Activated CD8-positive, alpha-beta memory T cell treated with anti-CD3 and anti-CD28 coated beads, Interleukin-2, amount 50 U/mL, for 24 hours (primary cell): ENCODE results near the gene PKMYT1.
"Not testable (repeated sequence)": the region's sequence is repeated elsewhere in the genome, so short reads cannot be mapped to it uniquely, and the experiment has no call there.

Experiments used
- DNase-seq: peaks from one replicate; pipeline ENCODE4 v3.0.0-alpha.2; 2020; ENCODE audit errors: extremely low read depth

The PKMYT1 gene

GRCh38 chr16:2933701-2934100 is 46.5 kb downstream of the PKMYT1 start:
- no peak for DNase-seq

GRCh38 chr16:2933136-2933535 is 47.1 kb downstream of the PKMYT1 start:
- no peak for DNase-seq

GRCh38 chr16:2931231-2931914 is 48.9 kb downstream of the PKMYT1 start:
- not testable (repeated sequence) for DNase-seq

GRCh38 chr16:2930236-2930635 is 50.0 kb downstream of the PKMYT1 start:
- no peak for DNase-seq

GRCh38 chr16:2929693-2930092 is 50.6 kb downstream of the PKMYT1 start:
- no peak for DNase-seq

GRCh38 chr16:2928796-2929195 is 51.5 kb downstream of the PKMYT1 start:
- DNase-seq, result no peak

DNA sequence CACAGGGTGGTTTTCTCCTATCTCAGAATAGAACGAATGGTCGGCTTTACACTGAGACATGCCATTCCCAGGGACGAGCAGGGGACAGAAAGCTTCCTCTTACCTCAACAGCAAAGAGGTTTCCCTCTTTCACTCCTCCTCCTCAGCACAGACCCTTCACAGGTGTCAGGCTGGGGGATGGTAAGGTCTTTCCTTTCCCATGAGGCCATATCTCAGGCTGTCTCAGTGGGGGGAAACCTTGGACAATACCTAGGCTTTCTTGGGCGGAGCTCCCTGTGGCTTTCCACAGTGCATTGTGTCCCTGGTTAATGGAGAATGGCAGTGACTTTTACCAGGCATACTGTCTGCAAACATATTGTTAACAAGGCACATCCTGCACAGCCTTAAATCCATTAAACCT is 52.1 kb downstream of the PKMYT1 start:
- not testable (repeated sequence) for DNase-seq

GRCh38 chr16:2927010-2927646 is 53.1 kb downstream of the PKMYT1 start:
- DNase-seq, result peak; percentile 71

DNA sequence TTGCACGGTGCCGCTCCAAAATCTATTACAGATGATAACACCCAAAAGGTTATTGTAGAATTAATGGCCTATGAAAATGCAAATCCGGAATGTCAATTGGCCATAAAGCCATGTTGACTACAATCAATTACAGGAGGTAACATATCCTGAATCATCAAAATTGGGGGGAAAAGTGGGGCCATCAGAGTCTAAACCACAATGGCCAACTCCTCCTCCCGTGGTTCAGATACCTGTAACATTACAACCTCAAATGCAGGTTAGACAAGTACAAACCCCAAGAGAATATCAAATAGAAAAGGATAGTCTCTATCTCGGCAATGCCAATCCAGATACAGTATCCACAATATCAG is 53.6 kb downstream of the PKMYT1 start:
- DNase-seq, result no peak

DNA sequence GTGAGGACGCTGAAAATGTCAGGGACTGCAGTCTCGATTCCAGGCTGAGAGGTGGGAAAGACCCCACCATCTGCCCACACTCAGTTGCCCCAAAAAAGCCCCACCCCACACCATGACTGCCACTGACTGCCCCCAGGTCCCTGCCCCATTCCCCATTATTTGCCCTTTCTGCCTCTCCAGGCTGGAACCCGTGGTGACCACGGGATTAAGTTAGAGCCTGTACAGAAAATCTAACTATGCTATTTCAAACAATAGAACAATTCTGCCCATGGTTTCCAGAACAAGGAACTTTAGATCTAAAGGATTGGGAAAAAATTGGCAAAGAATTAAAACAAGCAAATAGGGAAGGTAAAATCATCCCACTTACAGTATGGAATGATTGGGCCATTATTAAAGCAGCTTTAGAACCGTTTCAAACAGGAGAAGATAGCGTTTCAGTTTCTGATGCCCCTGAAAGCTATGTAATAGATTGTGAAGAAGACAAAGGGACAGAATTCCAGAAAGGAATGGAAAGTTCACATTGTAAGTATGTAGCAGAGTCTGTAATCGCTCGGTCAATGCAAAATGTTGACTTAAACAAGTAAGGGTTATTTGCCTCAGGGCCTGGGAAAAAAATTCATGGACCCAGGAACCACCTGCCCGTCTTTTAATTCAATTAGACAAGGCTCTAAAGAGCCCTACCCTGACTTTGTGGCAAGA is 54.1 kb downstream of the PKMYT1 start:
- no peak for DNase-seq

GRCh38 chr16:2924901-2925755 is 55.1 kb downstream of the PKMYT1 start:
- DNase-seq, result no peak

DNA sequence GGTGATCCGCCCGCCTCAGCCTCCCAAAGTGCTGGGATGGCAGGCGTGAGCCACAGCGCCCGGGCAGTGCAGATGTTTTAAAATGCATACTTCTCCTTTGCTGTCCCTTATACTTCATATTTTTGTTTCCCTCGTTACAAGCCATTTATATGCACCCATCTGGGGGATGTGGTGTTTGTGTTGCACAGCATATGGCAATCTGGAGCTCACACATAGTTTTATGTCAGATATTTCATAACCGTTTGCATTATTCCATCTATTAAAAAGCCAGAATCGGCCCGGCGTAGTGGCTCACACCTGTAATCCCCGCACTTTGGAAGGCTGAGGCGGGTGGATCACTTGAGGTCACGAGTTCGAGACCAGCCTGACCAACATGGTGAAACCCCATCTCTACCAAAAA is 56.8 kb downstream of the PKMYT1 start:
- no peak for DNase-seq
